ENCODE measurements around the gene LIPG.

LIPG gene

DNA sequence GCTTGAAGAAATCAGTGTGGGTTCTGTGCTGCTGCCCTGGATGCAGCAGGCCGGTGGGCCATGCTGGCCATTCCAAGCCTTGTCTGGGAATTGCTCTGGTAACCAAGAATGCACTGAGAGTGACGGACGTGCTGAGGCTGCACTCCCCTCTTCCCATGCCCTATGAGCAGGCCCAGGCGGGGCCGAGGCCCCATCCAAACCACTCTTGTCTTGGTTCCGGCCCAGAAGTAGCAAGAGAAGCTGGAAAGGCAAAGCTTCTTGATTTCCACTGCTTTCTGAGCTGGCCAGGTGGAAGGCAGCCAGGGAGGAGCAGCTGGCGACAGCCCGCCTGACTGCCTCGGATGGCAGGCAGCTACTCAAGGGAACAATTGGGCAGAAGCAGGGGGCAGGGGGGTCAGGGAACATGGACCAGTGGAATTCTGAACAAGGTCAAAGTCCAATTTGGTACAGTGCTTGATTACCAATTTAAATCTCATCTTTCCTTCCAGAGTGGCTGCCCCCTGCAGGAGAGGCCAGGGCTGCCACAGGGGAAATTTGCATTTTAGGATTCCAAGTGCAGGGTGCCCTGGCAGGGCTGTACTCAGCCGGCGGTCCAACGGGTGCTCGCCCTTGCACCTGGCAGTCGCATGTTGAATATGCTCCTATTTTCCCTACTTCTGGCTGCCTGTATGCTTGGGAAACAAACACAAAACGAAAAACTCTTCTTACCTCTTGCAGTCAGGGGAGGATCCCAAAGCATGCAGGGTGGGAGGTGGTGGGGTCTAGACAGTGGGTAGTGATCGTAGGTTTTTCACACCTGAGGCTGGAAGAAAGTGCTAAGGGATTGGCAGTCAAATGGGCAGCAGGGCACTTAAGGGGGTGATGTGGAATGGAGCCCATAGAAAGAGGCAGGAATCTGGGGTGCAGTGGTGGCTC is 67.3 kb downstream of the LIPG start:
- Histone ChIP-seq H3K4me3 (ENCODE audit: low read depth in 1 of 5, low read length in 5 of 5) (no peak overlapping the region), H3K9ac (ENCODE audit: low read length in 5 of 5) (no peak overlapping the region), H3K27ac (ENCODE audit: low read depth, low read length) (no peak overlapping the region), H3K27me3 (ENCODE audit: control insufficient read depth in 5 of 5, insufficient read depth in 4 of 5, low read length in 5 of 5) (no peaks in the 10 kb centered on the region), H3K36me3 (ENCODE audit: control insufficient read depth in 5 of 5, insufficient read depth in 5 of 5, low read length in 5 of 5) (no peaks in the 10 kb centered on the region), H3K4me1 (ENCODE audit: control insufficient read depth in 5 of 5, insufficient read depth in 5 of 5, low read length in 5 of 5) (peaks cover 11 to 53% (median 49%) of the 10 kb centered on the region in 5 donors), H3K9me3 (ENCODE audit: control insufficient read depth in 5 of 5, low read length in 5 of 5) (no peaks in the 10 kb centered on the region)

DNA sequence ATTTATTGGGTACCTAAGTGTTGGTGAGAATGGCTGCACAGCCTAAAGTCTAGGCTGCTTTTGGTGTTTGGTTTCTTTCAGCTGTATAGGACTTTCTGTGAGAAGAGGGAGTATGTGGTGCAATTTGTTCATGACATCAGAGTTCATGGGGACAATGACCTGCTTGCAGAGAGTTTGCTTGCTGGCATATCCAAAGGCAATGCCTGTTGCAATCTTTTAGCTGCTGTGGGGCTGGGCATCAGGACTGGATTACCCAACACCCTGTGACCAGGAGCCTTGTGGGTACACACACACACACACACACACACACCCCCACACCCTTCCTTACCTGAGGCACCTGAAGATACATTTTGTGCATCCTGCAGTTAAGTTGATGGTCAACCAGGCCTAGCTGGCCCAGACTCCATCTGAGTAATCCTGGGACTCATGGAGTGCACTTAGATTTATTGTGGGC is 68.4 kb downstream of the LIPG start:
- peaks cover 11 to 48% (median 45%) of the 10 kb centered on the region in 5 donors for H3K4me1 ChIP-seq (ENCODE audit: control insufficient read depth in 5 of 5, insufficient read depth in 5 of 5, low read length in 5 of 5)
- peak overlapping the region; percentile 44 for H3K27ac ChIP-seq (ENCODE audit: low read depth, low read length)
- H3K27me3 ChIP-seq (ENCODE audit: control insufficient read depth in 5 of 5, insufficient read depth in 4 of 5, low read length in 5 of 5), result no peaks in the 10 kb centered on the region
- no peaks in the 10 kb centered on the region for H3K36me3 ChIP-seq (ENCODE audit: control insufficient read depth in 5 of 5, insufficient read depth in 5 of 5, low read length in 5 of 5)
- H3K9me3 ChIP-seq (ENCODE audit: control insufficient read depth in 5 of 5, low read length in 5 of 5), result no peaks in the 10 kb centered on the region
- H3K4me3 ChIP-seq (ENCODE audit: low read depth in 1 of 5, low read length in 5 of 5), result no peak overlapping the region
- H3K9ac ChIP-seq (ENCODE audit: low read length in 5 of 5), result no peak overlapping the region

DNA sequence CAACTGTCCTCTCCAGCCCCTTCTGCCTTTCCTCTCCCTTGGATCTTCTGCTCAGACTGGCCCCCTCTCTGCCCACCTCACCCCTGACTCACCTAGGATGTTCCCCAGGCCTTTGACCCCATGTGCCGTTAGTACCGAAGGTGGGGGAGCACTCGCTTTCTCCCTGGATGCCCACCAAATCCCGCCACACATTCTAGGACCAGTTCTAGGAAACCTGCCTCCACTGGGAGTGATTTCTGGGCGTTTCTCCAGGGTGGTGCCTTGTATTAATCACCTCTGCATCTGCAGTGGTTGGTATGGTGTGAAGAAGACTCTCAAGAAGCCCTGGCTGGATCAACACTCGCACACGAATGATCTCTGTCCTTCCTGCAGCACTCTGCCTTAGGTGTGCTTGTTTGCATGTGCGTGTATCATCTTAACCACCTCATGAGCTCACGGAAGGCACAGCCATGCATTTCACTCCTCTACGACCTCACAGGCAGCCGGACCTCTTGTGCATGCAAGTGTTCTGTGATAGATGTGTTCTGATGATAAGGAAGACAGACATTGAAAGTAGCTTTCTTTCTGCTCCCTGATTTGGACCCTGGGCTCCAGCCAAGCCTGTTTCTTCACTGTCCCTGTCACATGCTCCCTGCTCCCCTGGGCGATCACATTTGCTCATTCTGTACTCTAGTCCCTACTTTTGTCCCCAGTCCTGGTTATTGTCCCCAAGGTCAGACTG is 69.4 kb downstream of the LIPG start:
- no peaks in the 10 kb centered on the region for H3K27me3 ChIP-seq (ENCODE audit: control insufficient read depth in 5 of 5, insufficient read depth in 4 of 5, low read length in 5 of 5)

DNA sequence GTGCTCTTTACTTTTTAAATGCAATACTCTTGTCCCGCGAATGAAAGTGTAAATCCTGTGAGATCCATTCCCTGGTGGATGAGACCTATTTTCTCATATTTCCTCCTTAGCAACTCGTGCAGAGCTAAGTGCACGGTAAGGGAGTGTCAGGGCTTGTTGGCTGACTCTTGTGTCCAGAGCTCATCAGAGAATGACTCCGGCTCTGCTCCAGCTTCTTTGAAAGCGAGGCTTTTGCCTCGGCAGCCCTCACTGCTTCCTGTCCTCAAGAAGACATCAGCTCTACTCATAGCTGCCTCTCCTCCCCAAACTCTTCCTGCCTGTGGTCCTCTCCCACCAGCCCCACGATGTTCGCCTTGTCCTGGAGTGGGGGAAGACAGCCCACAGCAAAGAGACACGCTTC is 70.7 kb downstream of the LIPG start:
- Histone ChIP-seq H3K9me3 (ENCODE audit: control insufficient read depth in 5 of 5, low read length in 5 of 5) (no peaks in the 10 kb centered on the region), H3K27me3 (ENCODE audit: control insufficient read depth in 5 of 5, insufficient read depth in 4 of 5, low read length in 5 of 5) (no peaks in the 10 kb centered on the region), H3K9ac (ENCODE audit: low read length in 5 of 5) (no peak overlapping the region), H3K27ac (ENCODE audit: low read depth, low read length) (no peak overlapping the region), H3K36me3 (ENCODE audit: control insufficient read depth in 5 of 5, insufficient read depth in 5 of 5, low read length in 5 of 5) (no peaks in the 10 kb centered on the region), H3K4me1 (ENCODE audit: control insufficient read depth in 5 of 5, insufficient read depth in 5 of 5, low read length in 5 of 5) (peaks cover 11 to 41% (median 37%) of the 10 kb centered on the region in 5 donors), H3K4me3 (ENCODE audit: low read depth in 1 of 5, low read length in 5 of 5) (no peak overlapping the region)

More for the DNA sequence above, 69.4 kb downstream of the LIPG start:
- H3K36me3 ChIP-seq (ENCODE audit: control insufficient read depth in 5 of 5, insufficient read depth in 5 of 5, low read length in 5 of 5), result no peaks in the 10 kb centered on the region
- no peaks in the 10 kb centered on the region for H3K9me3 ChIP-seq (ENCODE audit: control insufficient read depth in 5 of 5, low read length in 5 of 5)
- H3K4me3 ChIP-seq (ENCODE audit: low read depth in 1 of 5, low read length in 5 of 5), result no peak overlapping the region
- H3K27ac ChIP-seq (ENCODE audit: low read depth, low read length), result no peak overlapping the region
- no peak overlapping the region for H3K9ac ChIP-seq (ENCODE audit: low read length in 5 of 5)
- H3K4me1 ChIP-seq (ENCODE audit: control insufficient read depth in 5 of 5, insufficient read depth in 5 of 5, low read length in 5 of 5), result peaks cover 11 to 41% (median 37%) of the 10 kb centered on the region in 5 donors

DNA sequence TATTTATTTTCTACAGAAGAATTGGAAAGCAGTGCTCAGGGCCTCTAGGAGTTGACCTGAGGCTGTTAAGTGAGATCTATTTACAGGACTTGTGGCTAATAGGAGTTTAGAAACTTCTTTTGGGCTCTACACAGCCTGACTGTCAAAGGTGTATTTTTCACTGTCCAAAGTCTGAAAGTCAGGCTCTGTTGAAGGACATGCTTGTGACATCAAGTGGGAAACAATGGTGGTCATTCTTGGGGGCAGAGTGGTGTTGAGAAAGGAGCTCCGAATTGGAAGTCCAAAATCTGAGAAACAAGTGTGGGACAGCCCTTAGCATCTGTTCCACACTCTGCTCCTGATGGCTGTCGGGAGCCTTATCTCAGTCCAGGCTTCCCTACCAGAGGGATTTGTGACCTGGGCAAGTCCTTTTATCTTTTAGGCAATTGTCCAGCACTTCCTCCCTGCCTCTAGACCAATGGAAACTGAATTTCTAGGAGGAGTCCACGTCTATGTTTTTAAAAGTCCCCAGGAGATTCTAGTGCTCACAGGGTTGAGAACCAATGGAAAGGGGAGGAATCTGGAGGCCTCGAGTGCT is 76.4 kb downstream of the LIPG start:
- no peak overlapping the region for H3K9ac ChIP-seq (ENCODE audit: low read length in 5 of 5)
- H3K4me1 ChIP-seq (ENCODE audit: control insufficient read depth in 5 of 5, insufficient read depth in 5 of 5, low read length in 5 of 5), result peaks cover 0 to 5% (median 3%) of the 10 kb centered on the region in 5 donors
- no peak overlapping the region for H3K27ac ChIP-seq (ENCODE audit: low read depth, low read length)
- H3K9me3 ChIP-seq (ENCODE audit: control insufficient read depth in 5 of 5, low read length in 5 of 5), result no peaks in the 10 kb centered on the region
- H3K36me3 ChIP-seq (ENCODE audit: control insufficient read depth in 5 of 5, insufficient read depth in 5 of 5, low read length in 5 of 5), result no peaks in the 10 kb centered on the region
- H3K4me3 ChIP-seq (ENCODE audit: low read depth in 1 of 5, low read length in 5 of 5), result no peak overlapping the region
- peaks cover 0 to 6% (median 0%) of the 10 kb centered on the region in 5 donors for H3K27me3 ChIP-seq (ENCODE audit: control insufficient read depth in 5 of 5, insufficient read depth in 4 of 5, low read length in 5 of 5)

DNA sequence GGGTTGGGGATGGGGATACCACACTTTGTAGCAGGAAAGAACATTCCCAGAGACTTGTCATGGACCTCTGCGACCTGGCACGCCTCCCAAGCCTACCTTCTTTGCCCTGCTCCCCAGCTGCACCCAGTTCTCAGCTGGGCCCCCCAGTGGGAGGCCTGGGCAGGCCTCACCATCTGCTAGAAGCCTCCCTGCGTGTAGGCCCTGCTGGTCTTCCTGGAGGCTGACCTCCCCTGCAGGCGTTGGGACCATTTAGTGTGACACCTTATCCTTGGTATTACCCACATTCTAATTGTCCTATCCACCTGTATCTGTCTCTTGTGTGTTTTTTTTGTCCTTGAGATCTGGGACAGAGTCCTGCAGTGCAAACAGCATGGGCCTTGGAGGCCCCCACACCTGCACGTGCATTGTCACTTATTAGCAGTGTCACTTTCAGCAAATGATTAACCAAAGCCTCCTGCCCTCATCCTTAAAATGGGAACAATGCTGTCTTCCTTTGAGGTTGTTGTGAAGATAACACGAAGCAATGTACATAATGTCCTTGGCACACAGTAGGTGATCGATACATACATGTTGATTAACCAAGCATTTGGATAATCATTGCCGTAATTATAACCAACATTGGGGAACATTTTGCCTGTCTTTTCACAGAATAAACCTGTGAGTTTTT is 77.2 kb downstream of the LIPG start:
- Histone ChIP-seq H3K27ac (ENCODE audit: low read depth, low read length) (no peak overlapping the region), H3K9ac (ENCODE audit: low read length in 5 of 5) (no peak overlapping the region)

DNA sequence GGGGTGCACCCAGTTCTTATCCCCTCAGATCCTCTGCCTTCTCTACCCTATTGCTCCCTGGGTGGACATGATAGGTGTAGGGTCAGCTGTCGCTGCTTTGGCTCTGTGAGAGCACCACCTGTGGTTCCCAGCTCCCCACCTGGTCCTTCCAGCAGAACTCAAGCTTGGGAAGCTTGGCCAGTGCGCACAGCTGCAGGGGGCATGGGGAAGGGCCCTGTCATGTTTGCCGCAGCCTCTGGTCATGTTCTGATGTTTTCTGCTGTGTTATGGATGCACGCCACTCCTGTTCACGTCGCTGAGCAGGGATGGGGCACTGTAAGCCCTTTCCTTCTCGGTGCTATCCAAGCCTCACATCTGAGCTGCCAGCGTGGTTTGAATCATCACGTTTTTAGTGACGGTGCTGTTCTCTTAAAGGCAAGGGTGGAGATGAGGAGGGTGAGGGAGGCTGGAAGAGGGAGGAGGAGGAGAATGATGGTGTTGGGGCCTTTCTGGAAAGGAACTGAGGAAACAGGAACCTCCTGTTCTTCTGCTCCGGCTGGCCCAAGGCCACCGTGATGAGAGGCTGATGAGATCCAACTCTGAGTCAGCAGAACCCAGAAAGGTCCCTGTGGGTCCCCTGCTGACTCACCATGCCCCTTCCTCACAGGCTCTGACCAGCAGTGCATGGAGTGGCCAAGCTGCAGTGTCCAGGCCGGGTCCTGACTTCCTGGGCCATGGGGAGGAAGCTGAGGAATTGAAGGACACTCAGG is 78.0 kb downstream of the LIPG start:
- H3K9me3 ChIP-seq (ENCODE audit: control insufficient read depth in 5 of 5, low read length in 5 of 5), result no peaks in the 10 kb centered on the region
- no peak overlapping the region for H3K9ac ChIP-seq (ENCODE audit: low read length in 5 of 5)
- H3K27me3 ChIP-seq (ENCODE audit: control insufficient read depth in 5 of 5, insufficient read depth in 4 of 5, low read length in 5 of 5), result peaks cover 0 to 6% (median 0%) of the 10 kb centered on the region in 5 donors
- peaks cover 0 to 5% (median 3%) of the 10 kb centered on the region in 5 donors for H3K4me1 ChIP-seq (ENCODE audit: control insufficient read depth in 5 of 5, insufficient read depth in 5 of 5, low read length in 5 of 5)
- no peak overlapping the region for H3K27ac ChIP-seq (ENCODE audit: low read depth, low read length)
- H3K4me3 ChIP-seq (ENCODE audit: low read depth in 1 of 5, low read length in 5 of 5), result no peak overlapping the region
- no peaks in the 10 kb centered on the region for H3K36me3 ChIP-seq (ENCODE audit: control insufficient read depth in 5 of 5, insufficient read depth in 5 of 5, low read length in 5 of 5)

More for the DNA sequence above, 77.2 kb downstream of the LIPG start:
- H3K36me3 ChIP-seq (ENCODE audit: control insufficient read depth in 5 of 5, insufficient read depth in 5 of 5, low read length in 5 of 5), result no peaks in the 10 kb centered on the region
- H3K27me3 ChIP-seq (ENCODE audit: control insufficient read depth in 5 of 5, insufficient read depth in 4 of 5, low read length in 5 of 5), result peaks cover 0 to 6% (median 0%) of the 10 kb centered on the region in 5 donors
- no peaks in the 10 kb centered on the region for H3K9me3 ChIP-seq (ENCODE audit: control insufficient read depth in 5 of 5, low read length in 5 of 5)
- no peak overlapping the region for H3K4me3 ChIP-seq (ENCODE audit: low read depth in 1 of 5, low read length in 5 of 5)
- H3K4me1 ChIP-seq (ENCODE audit: control insufficient read depth in 5 of 5, insufficient read depth in 5 of 5, low read length in 5 of 5), result peaks cover 0 to 5% (median 3%) of the 10 kb centered on the region in 5 donors

DNA sequence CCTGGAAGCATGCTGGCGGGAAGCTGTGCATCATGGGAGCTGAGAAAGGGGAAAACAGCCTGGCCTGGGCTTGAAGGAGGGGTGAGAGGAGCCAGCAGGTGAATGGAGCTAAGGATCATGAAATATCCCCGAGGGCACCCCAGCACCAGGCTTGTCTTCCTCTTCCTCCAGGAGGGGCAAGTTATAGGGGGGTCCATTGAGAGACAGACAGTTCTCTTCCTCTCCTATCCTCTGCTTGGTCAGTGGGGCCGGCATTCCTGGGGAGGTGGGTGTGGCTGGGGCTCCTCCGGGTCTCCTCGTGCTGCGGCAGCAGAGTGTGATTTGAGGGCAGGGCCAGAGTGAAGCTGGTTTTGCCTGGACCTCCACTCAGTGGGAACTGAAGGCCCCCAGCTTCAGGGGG is 78.9 kb downstream of the LIPG start:
- Histone ChIP-seq H3K9me3 (ENCODE audit: control insufficient read depth in 5 of 5, low read length in 5 of 5) (no peaks in the 10 kb centered on the region), H3K9ac (ENCODE audit: low read length in 5 of 5) (no peak overlapping the region), H3K4me1 (ENCODE audit: control insufficient read depth in 5 of 5, insufficient read depth in 5 of 5, low read length in 5 of 5) (peaks cover 1 to 8% (median 6%) of the 10 kb centered on the region in 5 donors), H3K36me3 (ENCODE audit: control insufficient read depth in 5 of 5, insufficient read depth in 5 of 5, low read length in 5 of 5) (no peaks in the 10 kb centered on the region), H3K4me3 (ENCODE audit: low read depth in 1 of 5, low read length in 5 of 5) (no peak overlapping the region), H3K27me3 (ENCODE audit: control insufficient read depth in 5 of 5, insufficient read depth in 4 of 5, low read length in 5 of 5) (peaks cover 0 to 6% (median 0%) of the 10 kb centered on the region in 5 donors), H3K27ac (ENCODE audit: low read depth, low read length) (no peak overlapping the region)

DNA sequence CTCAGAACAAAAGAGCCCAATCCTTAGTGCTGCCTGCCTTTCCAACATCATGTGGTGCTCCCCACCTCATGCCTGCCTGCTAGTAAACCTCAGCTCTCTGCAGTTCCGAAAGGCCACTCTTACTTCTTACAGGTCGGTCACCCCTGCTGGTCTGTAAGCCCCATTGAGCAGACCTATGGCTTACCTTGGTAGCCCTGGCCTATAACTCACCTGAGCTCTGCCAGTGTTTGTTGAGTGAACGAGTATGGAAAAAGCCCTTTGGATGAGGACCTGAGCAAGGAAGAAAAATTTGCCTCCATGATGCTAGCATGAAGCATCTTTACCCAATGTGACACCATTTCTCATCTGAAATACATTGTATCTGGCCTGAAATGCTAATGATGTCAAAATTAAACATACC is 83.3 kb downstream of the LIPG start:
- no peak overlapping the region for H3K27ac ChIP-seq (ENCODE audit: low read depth, low read length)
- no peaks in the 10 kb centered on the region for H3K9me3 ChIP-seq (ENCODE audit: control insufficient read depth in 5 of 5, low read length in 5 of 5)
- H3K36me3 ChIP-seq (ENCODE audit: control insufficient read depth in 5 of 5, insufficient read depth in 5 of 5, low read length in 5 of 5), result no peaks in the 10 kb centered on the region
- H3K9ac ChIP-seq (ENCODE audit: low read length in 5 of 5), result no peak overlapping the region
- H3K27me3 ChIP-seq (ENCODE audit: control insufficient read depth in 5 of 5, insufficient read depth in 4 of 5, low read length in 5 of 5), result peaks cover 0 to 2% (median 0%) of the 10 kb centered on the region in 5 donors
- peaks cover 7 to 38% (median 27%) of the 10 kb centered on the region in 5 donors for H3K4me1 ChIP-seq (ENCODE audit: control insufficient read depth in 5 of 5, insufficient read depth in 5 of 5, low read length in 5 of 5)
- H3K4me3 ChIP-seq (ENCODE audit: low read depth in 1 of 5, low read length in 5 of 5), result no peak overlapping the region

All from subcutaneous abdominal adipose tissue (tissue), 5 donors.